HFF-Myc (cell line): ENCODE results near the gene ANOS1.
"Not testable (repeated sequence)": the region's sequence is repeated elsewhere in the genome, so short reads cannot be mapped to it uniquely, and the experiment has no call there.

Source experiments
- DNase-seq: peaks from one replicate; pipeline ENCODE4 v3.0.0-alpha.2; 2011; ENCODE audit warnings: low read depth; ENCODE audit errors: extremely low read depth
- H3K4me3 ChIP-seq: replicated peaks from 2 replicates; pipeline ENCODE4 v1.5.1; 2011; ENCODE audit warnings: low read depth, mild to moderate bottlenecking, control low read depth, low read length
- TF ChIP-seq, protein P1 (sequence below): IDR thresholded peaks from 2 replicates; pipeline ENCODE4 v1.5.1; 2012; ENCODE audit warnings: mild to moderate bottlenecking, low read depth, low read length, control low read depth; ENCODE audit errors: missing control alignments

Gene ANOS1

GRCh38 chrX:8731559-8732395 is at the start of gene ANOS1:
ANOS1 (minus strand) TSS chrX:8732137; CDS start chrX:8732036, 101 bp downstream.
- no peak for DNase-seq
- H3K4me3 ChIP-seq: peak within 1 kb of the TSS; percentile 31
- TF ChIP-seq, protein P1, sequence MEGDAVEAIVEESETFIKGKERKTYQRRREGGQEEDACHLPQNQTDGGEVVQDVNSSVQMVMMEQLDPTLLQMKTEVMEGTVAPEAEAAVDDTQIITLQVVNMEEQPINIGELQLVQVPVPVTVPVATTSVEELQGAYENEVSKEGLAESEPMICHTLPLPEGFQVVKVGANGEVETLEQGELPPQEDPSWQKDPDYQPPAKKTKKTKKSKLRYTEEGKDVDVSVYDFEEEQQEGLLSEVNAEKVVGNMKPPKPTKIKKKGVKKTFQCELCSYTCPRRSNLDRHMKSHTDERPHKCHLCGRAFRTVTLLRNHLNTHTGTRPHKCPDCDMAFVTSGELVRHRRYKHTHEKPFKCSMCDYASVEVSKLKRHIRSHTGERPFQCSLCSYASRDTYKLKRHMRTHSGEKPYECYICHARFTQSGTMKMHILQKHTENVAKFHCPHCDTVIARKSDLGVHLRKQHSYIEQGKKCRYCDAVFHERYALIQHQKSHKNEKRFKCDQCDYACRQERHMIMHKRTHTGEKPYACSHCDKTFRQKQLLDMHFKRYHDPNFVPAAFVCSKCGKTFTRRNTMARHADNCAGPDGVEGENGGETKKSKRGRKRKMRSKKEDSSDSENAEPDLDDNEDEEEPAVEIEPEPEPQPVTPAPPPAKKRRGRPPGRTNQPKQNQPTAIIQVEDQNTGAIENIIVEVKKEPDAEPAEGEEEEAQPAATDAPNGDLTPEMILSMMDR: no peak

DNA sequence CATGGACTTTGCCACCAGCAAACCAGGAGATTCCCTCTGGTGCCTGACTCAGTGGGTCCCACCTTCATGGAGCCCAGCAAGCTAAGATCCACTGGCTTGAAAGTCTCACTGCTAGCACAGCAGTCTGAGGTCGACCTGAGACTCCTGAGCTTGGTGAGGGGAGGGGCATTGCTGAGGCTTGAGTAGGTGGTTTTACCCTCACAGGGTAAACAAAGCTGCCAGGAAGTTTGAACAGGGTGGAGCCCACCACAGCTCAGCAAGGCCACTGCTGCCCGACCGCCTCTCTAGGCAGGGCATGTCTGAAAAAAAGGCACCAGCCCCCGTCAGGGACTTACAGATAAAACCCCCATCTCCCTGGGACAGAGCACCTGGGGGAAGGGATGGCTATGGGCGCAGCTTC is 41.2 kb upstream of the ANOS1 start:
- no peak for DNase-seq
- no peak overlapping the region for H3K4me3 ChIP-seq
- TF ChIP-seq, protein P1: no peak

GRCh38 chrX:8760021-8760420 is 28.1 kb upstream of the ANOS1 start:
- no peak overlapping the region for H3K4me3 ChIP-seq
- TF ChIP-seq, protein P1: no peak
- no peak for DNase-seq

GRCh38 chrX:8758706-8759105 is 26.8 kb upstream of the ANOS1 start:
- DNase-seq: not testable (repeated sequence)

GRCh38 chrX:8757609-8758389 is 25.9 kb upstream of the ANOS1 start:
- not testable (repeated sequence) for H3K4me3 ChIP-seq
- peak; percentile 56 for DNase-seq

More at GRCh38 chrX:8758706-8759105, 26.8 kb upstream of the ANOS1 start:
- H3K4me3 ChIP-seq: not testable (repeated sequence)

DNA sequence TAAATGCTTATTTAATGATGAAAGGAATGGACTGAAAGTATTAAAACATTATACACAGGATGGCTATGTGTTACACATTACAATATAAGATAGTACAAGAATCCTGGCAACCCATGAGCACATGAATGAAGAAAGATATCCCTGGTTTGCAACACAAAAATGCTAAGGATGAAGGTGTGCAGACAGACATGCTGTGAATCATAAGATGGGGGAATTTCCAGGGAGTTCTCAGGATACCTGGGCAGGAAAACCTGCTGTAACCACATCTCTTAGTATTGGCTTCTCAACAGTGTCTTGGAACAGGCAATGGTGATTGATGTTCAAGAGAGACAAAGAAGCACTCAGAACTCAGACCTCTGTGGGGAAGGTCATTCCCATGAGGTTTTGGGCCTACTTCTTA is 23.9 kb upstream of the ANOS1 start:
- TF ChIP-seq, protein P1: no peak
- no peak for DNase-seq
- no peak overlapping the region for H3K4me3 ChIP-seq

GRCh38 chrX:8755116-8755515 is 23.2 kb upstream of the ANOS1 start:
- H3K4me3 ChIP-seq: no peak overlapping the region
- TF ChIP-seq, protein P1: no peak
- no peak for DNase-seq
